22Rv1 (cell line): ENCODE results near the gene CISH.
A peak's percentile ranks its signal among the peaks of the same experiment; 100 is the strongest.

Experiments
- H3K27ac ChIP-seq: fragments of 450-650 bp; 2 replicates; pipeline ENCODE4 v1.5.1; 2017
- CTCF ChIP-seq: fragments of 450-650 bp; IDR thresholded peaks from 2 replicates; pipeline ENCODE4 v1.5.1; 2017; ENCODE audit warnings: mild to moderate bottlenecking
- ZFX ChIP-seq: fragments of 450-650 bp; IDR thresholded peaks from 2 replicates; pipeline ENCODE4 v1.6.1; 2017; ENCODE audit warnings: antibody characterized with exemption, borderline replicate concordance

The CISH gene

GRCh38 chr3:50628601-50629000 is 17.0 kb upstream of the CISH start:
- TF ChIP-seq CTCF (no peak), ZFX (no peak)
- H3K27ac ChIP-seq, result no peak overlapping the region

- TF ChIP-seq CTCF (peak; percentile 45), ZFX (no peak)
- no peak overlapping the region for H3K27ac ChIP-seq
Measured at GRCh38 chr3:50627407-50628051, 16.0 kb upstream of the CISH start.

DNA sequence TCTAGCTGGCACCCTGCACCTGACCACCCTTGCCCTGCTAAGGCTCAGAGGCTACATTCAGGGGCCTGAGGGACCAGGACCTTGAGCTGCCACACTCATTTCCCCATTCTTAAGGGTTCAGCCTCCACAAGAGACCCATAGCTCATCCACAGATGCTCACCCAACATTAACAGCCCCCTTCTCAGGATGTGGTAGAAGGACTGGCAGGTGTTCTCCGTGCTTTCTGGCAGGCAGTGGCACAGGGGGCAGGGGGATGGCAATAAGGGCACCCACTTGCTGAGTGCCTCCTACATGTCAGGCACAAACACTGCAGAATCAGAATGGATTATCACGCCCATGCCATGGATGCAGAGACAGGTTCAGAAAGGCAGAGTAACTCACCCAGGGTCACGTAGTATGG is 14.8 kb upstream of the CISH start:
- no peak overlapping the region for H3K27ac ChIP-seq
- TF ChIP-seq CTCF, result no peak
- no peak for TF ChIP-seq ZFX

GRCh38 chr3:50625231-50626182 is 13.9 kb upstream of the CISH start:
- no peak for TF ChIP-seq CTCF
- H3K27ac ChIP-seq, result no peak overlapping the region

- TF ChIP-seq ZFX (no peak), CTCF (no peak)
- H3K27ac ChIP-seq, result no peak overlapping the region
Measured at GRCh38 chr3:50624634-50625033, 13.1 kb upstream of the CISH start.

- no peak overlapping the region for H3K27ac ChIP-seq
Measured at GRCh38 chr3:50623840-50624474, 12.4 kb upstream of the CISH start.

More at GRCh38 chr3:50623840-50624474, 12.4 kb upstream of the CISH start:
- no peak for TF ChIP-seq CTCF
- TF ChIP-seq ZFX, result no peak
